CD4-positive, alpha-beta T cell treated with Interleukin-17A for 1 hour (primary cell): Measurements from ENCODE around the gene MVD.
"Not testable (repeated sequence)": the region's sequence is repeated elsewhere in the genome, so short reads cannot be mapped to it uniquely, and the experiment has no call there.

Source experiments
- DNase-seq: peaks from one replicate; pipeline ENCODE4 v3.0.0-alpha.2; 2020

The MVD gene

DNA sequence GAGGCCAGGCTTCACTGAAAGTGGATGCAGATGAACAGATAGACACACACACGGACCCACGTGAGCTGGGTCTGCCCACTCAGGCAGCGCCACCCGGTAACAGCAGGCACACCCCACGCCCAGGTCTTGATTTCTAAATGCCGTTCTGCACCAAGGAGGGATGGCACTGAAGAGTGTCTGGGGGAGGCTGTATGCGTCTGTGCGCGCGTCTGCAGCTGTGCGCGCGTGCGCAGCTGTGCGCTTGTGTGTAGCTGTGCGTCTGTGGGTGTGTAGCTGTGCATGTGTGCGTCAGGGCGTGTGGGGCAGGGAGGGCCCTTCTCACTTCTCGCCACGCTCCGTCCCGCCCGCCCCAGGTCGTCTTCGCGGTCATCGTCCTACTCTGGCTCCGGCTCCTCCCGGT, 40.0 kb downstream of the MVD start:
- DNase-seq, result no peak

- DNase-seq, result no peak
These were observed 40.8 kb downstream of the MVD start for GRCh38 chr16:88622125-88622524.

- DNase-seq, result peak; percentile 88
These were observed 42.8 kb downstream of the MVD start for GRCh38 chr16:88619859-88620815.

DNA sequence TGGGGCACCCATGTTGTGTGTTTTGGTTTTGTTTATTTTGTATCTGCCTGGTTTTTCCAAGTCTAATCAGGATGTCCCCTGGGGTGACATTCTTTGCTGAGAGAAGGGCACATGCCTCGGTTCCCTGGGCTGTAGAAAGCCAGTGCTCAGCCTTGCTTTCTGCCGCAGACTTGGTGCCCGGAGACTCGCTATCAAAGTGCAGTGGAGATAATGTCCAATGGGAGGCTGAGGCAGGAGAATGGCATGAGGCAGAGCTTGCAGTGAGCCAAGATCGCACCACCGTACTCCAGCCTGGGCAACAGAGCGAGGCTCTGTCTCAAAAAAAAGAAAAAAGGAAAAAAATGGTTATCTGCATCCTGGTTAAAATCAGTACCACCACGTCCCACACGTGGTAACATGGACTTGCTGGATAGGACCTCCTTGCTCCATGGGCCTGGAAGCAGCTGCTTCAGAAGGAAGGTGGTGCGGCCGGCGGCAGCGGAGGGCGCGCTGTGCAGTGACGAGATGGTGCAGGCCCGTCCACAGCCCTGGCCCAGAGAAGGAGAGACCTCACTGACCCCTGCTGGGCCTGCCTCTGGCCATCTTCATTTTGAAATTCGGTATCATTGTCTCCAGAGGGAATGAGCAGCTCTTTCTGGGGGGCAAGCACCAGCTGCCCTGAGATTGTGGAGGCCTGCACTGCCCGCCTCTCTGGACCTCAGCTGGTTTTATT, 43.8 kb downstream of the MVD start:
- DNase-seq, result no peak

DNA sequence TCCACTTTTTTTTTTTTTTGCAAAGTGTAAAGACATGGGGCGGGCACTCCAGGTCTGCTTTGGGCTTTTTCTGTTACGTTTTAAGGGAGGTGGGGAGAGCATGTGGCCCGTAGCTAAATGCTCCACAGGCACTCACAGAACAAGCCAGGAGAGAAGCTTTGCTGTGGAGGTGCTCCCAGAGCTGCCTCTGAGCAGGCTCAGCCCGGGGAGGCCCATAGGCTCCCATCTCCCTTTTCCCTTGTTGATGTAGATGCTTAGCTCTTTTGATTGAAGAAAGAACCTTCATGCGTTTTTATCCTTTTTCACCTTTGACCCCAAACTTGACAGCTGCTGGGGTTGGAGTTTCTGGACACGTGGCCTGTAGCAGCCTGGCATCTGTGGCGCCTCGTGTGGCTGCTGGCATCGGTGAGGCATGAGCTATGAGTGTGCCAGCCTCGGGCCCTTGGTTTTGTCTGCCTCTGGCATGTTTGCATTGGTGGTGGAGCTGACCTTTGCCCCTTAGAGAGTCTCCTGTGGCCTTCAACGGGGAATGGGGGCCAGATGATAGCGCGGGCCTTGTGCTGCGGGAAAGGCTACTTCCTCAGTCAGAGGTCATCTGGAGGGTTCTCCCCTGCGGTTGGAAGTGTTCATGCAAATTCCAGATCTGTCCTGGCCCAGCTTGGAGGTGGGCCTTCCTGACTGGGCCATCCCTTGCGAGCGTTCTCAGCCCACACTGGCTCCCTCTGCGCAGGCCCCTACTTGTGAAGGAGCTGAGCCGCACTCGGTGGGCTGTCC, 44.5 kb downstream of the MVD start:
- DNase-seq, result no peak

- no peak for DNase-seq
These were observed 45.4 kb downstream of the MVD start for GRCh38 chr16:88617268-88618031.

GRCh38 chr16:88616736-88617135, 46.2 kb downstream of the MVD start:
- no peak for DNase-seq

GRCh38 chr16:88616320-88616719, 46.6 kb downstream of the MVD start:
- no peak for DNase-seq

DNA sequence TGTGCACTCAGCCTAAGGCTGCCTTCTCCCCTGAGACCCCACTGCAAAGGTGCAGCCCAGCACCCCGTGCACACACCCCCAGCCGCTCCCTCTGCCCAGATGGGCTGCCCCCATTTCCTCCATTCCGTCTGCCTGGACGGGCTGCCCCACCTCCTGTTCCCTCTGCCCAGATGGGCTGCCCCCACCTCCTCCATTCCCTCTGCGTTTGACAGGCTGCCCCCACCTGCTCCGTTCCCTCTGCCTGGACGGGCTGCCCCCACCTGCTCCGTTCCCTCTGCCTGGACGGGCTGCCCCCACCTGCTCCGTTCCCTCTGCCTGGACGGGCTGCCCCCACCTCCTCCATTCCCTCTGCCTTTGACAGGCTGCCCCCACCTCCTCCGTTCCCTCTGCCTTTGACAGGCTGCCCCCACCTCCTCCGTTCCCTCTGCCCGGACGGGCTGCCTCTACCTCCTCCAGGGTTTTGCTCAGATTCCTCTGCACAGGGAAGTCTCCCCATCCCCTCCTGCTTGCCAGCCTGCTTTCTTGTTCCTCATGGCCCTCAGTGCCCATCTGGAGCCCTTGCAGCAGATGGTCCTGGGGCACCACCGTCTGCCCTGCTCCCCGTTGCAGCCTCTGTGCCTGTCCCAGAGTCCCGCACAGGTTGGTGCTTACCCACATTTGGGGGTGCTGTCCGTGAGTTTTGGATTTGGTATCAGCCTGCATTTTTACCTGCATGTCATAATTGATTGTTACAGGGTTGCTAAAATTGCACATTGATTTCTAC, 47.9 kb downstream of the MVD start:
- DNase-seq, result no peak

DNA sequence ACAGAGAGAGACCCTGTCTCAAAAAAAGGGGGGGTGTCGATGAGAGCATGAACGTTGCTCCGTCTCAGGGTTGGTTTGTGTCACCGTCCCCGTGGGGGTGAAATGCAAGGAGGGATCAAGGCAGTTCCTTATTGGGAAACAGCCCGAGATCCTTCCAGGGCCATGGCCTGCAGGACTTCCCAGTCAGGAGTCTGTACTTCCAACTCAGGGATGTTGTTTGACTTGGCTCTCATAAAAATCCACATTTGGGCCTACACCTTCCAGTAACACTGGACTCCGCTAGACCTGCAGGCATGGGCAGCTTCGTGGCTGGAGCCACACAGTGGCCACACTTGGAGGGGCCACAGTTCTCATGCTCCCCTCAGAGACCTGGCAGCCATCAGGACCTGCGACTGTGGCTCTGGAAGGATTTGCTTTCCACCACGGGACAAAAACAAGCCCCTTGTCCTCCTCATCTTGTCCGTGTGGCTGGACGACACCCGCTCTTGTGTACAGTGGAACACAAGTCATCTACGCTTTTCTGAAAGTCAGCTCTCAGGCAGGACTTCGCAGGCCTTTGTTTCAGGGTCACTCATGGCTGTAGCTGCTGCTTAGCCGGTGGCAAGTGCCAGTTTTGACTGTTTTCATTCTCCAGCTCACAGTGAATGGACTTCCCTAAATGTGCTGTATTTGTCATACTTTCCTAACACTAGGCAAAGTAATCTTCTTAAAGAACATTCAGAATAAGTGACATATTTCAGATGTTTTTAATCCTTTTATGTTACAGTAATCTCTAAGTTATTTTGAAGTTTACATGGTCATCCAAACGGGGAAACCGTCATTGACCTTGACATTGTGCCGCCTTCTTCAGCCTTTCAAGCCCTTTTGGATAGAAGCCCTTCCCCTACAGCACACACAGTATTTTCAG, 48.7 kb downstream of the MVD start:
- no peak for DNase-seq

DNA sequence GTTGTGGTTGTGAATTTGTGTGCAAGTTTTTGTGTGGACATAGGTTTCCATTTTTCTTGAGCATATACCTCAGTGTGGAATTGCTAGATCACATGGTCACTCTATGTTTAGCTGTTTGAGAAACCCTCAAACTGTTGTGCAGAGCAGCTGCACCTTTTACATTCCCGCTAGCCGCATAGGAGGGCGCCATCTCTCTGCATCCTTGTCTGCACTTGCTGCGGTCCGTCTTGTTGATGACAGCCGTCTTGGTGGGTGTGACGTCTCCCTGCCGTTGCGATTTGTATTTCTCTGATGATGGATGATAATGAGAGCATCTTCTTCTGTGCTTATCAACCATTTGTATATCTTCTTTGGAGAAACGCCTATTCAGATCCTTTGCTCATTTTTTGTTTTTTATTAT, 49.6 kb downstream of the MVD start:
- DNase-seq, result no peak

- DNase-seq, result no peak
These were observed 51.7 kb downstream of the MVD start for GRCh38 chr16:88610909-88611812.

- no peak for DNase-seq
These were observed 52.8 kb downstream of the MVD start for GRCh38 chr16:88610080-88610479.

DNA sequence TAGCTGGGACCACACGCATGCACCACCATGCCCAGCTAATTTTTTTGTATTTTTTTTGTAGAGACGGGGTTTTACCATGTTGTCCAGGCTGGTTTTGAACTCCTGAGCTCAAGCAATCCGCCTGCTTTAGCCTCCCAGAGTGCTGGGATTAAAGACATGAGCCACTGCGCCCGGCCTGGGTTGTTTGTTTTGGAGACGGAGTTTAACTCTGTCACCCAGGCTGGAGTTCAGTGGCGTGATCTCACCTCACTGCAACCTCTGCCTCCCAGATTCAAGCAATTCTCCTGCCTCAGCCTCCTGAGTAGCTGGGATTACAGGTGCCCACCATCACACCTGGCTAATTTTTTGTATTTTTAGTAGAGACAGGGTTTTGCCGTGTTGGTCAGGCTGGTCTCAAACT, 53.5 kb downstream of the MVD start:
- DNase-seq, result not testable (repeated sequence)

DNA sequence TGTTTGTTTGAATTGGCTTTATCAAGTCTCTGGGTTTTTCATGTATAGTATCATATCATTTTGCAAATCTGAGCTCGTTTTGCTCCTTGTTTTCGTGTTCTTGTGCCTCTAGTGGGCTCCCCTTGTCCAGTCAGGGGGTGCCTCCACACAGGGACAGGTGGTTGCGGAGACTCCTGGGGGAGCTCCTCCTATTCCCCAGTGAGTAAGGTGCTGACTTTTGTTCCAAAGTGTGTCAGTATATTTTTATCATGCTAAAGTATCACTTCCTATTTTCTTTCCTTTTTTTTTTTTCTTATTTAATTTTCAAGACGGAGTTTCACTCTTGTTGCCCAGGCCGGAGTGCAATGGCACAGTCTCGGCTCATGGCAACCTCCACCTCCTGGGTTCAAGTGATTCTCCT, 54.8 kb downstream of the MVD start:
- no peak for DNase-seq

DNA sequence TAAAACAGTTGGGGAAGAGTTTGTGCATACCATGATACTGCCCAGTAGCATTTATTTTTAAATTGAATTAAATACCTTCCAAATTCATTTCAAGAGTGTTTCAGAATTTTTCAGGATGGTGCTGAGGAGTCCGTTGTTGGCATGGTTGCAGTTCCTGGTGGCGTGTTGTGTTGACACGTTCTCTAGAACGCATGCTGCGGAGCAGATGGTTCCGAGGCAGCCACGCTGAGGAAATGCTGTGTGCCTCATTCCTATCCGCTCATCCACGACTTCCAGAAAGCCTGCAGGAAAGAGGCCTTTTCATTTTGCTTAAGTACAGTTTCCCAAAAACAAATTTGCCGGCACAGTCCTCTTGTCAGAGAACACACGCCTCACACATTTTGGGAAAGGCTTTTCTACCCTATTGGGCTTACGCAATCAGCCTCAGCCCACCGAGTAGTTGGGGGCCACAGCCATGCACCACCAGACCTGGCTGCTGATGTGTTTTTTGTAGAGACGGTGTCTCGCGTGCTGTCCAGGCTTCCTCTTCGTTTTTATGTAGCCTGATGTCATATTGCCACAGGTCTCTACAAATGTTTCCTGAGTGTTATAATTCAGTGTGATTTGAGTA, 56.6 kb downstream of the MVD start:
- DNase-seq, result no peak

GRCh38 chr16:88605186-88606147, 57.4 kb downstream of the MVD start:
- no peak for DNase-seq

GRCh38 chr16:88602091-88602490, 60.8 kb downstream of the MVD start:
- DNase-seq, result no peak
